Chondrocyte (in vitro differentiated cells): ENCODE results near the gene DPP6. TPM values are rescaled to one million over a fixed set of nuclear protein-coding genes. Genes with fewer than 3 reads are reported as not detected.

Experiments used
- DNase-seq: peaks from one replicate; pipeline ENCODE4 v3.0.0; 2021; ENCODE audit warnings: mixed read lengths, low spot score
- H3K27ac Mint-ChIP-seq: one replicate; pipeline ENCODE4 v1.8.0; 2021; ENCODE audit warnings: mild to moderate bottlenecking, moderate library complexity, mixed read lengths; ENCODE audit not compliant: unreplicated experiment
- H3K27me3 Mint-ChIP-seq: 2 replicates; pipeline ENCODE4 v1.8.0; 2021; ENCODE audit warnings: low read depth, mixed read lengths
- H3K36me3 Mint-ChIP-seq: 2 replicates; pipeline ENCODE4 v1.8.0; 2021; ENCODE audit warnings: low read depth, mixed read lengths
- H3K4me1 Mint-ChIP-seq: 2 replicates; pipeline ENCODE4 v1.8.0; 2021; ENCODE audit warnings: low read depth, mild to moderate bottlenecking, mixed read lengths
- H3K4me3 Mint-ChIP-seq: one replicate; pipeline ENCODE4 v1.8.0; 2021; ENCODE audit warnings: mild to moderate bottlenecking, moderate library complexity, mixed read lengths; ENCODE audit not compliant: unreplicated experiment
- H3K9me3 Mint-ChIP-seq: 2 replicates; pipeline ENCODE4 v1.8.0; 2021; ENCODE audit warnings: low read depth, mixed read lengths
- CTCF ChIP-seq: fragments of 200-600 bp; sonication (generic); IDR thresholded peaks from 2 replicates; pipeline ENCODE4 v1.5.0; 2021; ENCODE audit warnings: antibody characterized with exemption, mild to moderate bottlenecking, moderate library complexity
- total RNA-seq: library from RNA; stranded (reverse); gene quantifications from 3 replicates; pipeline ENCODE4 v1.2.1, GENCODE V29; 2021

Gene DPP6
- total RNA-seq, 1 donor from 2014 or later: not detected

- no peak for DNase-seq
- no peaks in the 10 kb centered on the region for H3K27me3 Mint-ChIP-seq
- H3K27ac Mint-ChIP-seq: no peak overlapping the region
- H3K9me3 Mint-ChIP-seq: peaks cover 35% of the 10 kb centered on the region
- no peak overlapping the region for H3K4me3 Mint-ChIP-seq
- no peaks in the 10 kb centered on the region for H3K36me3 Mint-ChIP-seq
- no peak for TF ChIP-seq CTCF
- no peaks in the 10 kb centered on the region for H3K4me1 Mint-ChIP-seq
These were observed 257.9 kb downstream of the DPP6 start for GRCh38 chr7:154310114-154310513.

GRCh38 chr7:154324196-154324595 is 272.0 kb downstream of the DPP6 start:
- no peak for TF ChIP-seq CTCF
- DNase-seq: no peak
- Mint-ChIP-seq H3K4me3 (no peak overlapping the region), H3K9me3 (peaks cover 34% of the 10 kb centered on the region), H3K36me3 (no peaks in the 10 kb centered on the region), H3K27ac (no peak overlapping the region), H3K4me1 (no peaks in the 10 kb centered on the region), H3K27me3 (no peaks in the 10 kb centered on the region)

- Mint-ChIP-seq H3K4me3 (no peak overlapping the region), H3K9me3 (peaks cover 50% of the 10 kb centered on the region), H3K27me3 (no peaks in the 10 kb centered on the region), H3K27ac (no peak overlapping the region), H3K4me1 (no peaks in the 10 kb centered on the region), H3K36me3 (no peaks in the 10 kb centered on the region)
- no peak for DNase-seq
- TF ChIP-seq CTCF: no peak
These were observed 274.2 kb downstream of the DPP6 start for GRCh38 chr7:154326421-154326820.

GRCh38 chr7:154330318-154330717 is 278.1 kb downstream of the DPP6 start:
- Mint-ChIP-seq H3K4me3 (no peak overlapping the region), H3K27me3 (no peaks in the 10 kb centered on the region), H3K27ac (no peak overlapping the region), H3K36me3 (no peaks in the 10 kb centered on the region), H3K9me3 (peaks cover 53% of the 10 kb centered on the region), H3K4me1 (no peaks in the 10 kb centered on the region)
- no peak for TF ChIP-seq CTCF
- DNase-seq: no peak

GRCh38 chr7:154332811-154333580 is 280.8 kb downstream of the DPP6 start:
- Mint-ChIP-seq H3K27ac (no peak overlapping the region), H3K36me3 (peaks cover 1% of the 10 kb centered on the region), H3K27me3 (no peaks in the 10 kb centered on the region), H3K4me3 (no peak overlapping the region), H3K9me3 (peaks cover 53% of the 10 kb centered on the region), H3K4me1 (no peaks in the 10 kb centered on the region)
- DNase-seq: no peak
- TF ChIP-seq CTCF: no peak
